Upper lobe of right lung (tissue), 1 donor: Measurements from ENCODE around the gene PRKAR1B. TPM values are rescaled to one million over a fixed set of nuclear protein-coding genes. Genes with fewer than 3 reads are reported as not detected.
A peak's percentile ranks its signal among the peaks of the same experiment; 100 is the strongest.

Source experiments
- ATAC-seq: fragments of 200-7000 bp; cut with Tn5 transposase; one replicate; pipeline ENCODE4 v1.9.1; 2020; ENCODE audit warnings: mild to moderate bottlenecking, moderate library complexity
- DNase-seq: peaks from one replicate; pipeline ENCODE4 v3.0.0-alpha.2; 2020
- H3K27ac ChIP-seq: fragments of 200-600 bp; one replicate; pipeline ENCODE4 v1.8.0; 2022
- H3K27me3 ChIP-seq: fragments of 200-600 bp; one replicate; pipeline ENCODE4 v1.8.0; 2022; ENCODE audit warnings: mild to moderate bottlenecking
- H3K36me3 ChIP-seq: fragments of 200-600 bp; one replicate; pipeline ENCODE4 v1.8.0; 2022
- H3K4me1 ChIP-seq: fragments of 200-600 bp; one replicate; pipeline ENCODE4 v1.8.0; 2022
- H3K4me3 ChIP-seq: fragments of 200-600 bp; one replicate; pipeline ENCODE4 v1.8.0; 2022; ENCODE audit warnings: mild to moderate bottlenecking
- H3K9me3 ChIP-seq: fragments of 200-600 bp; one replicate; pipeline ENCODE4 v1.8.0; 2022
- CTCF ChIP-seq: fragments of 200-600 bp; IDR thresholded peaks from one replicate; pipeline ENCODE4 v1.8.0; 2022; ENCODE audit warnings: antibody characterized with exemption
- intact Hi-C: fragments of 100-400 bp; cut with DNase I; formaldehyde crosslinking; loops from one replicate; pipeline ENCODE4 v1.11.0; 2022
- total RNA-seq: library from RNA; stranded (reverse); fragmentation: NEBNext Ultra II Directional; extraction: Animal tissue kit (Norgen Biotek cat#: 25700); gene quantifications from one replicate; pipeline ENCODE4 v1.2.1, GENCODE V29; 2021
- donor health status: DM: no; HTN: yes; CAD: no; lungs with severe emphysema.

Gene PRKAR1B
- total RNA-seq, 1 donor from 2014 or later: 25.7 TPM

GRCh38 chr7:602341-603141 lies 124.5 kb downstream of the PRKAR1B start:
- H3K36me3 ChIP-seq: no peaks in the 10 kb centered on the region
- peak overlapping the region; percentile 8 for H3K4me3 ChIP-seq
- ATAC-seq: peak; percentile 51
- TF ChIP-seq CTCF: no peak
- peak; percentile 85 for DNase-seq
- H3K4me1 ChIP-seq: peaks cover 38% of the 10 kb centered on the region
- no peaks in the 10 kb centered on the region for H3K27me3 ChIP-seq
- peak overlapping the region; percentile 84 for H3K27ac ChIP-seq
- intact Hi-C loops: no loop called here
- H3K9me3 ChIP-seq: no peaks in the 10 kb centered on the region

- DNase-seq (peak; percentile 85), ATAC-seq (peak; percentile 62)
- peaks cover 38% of the 10 kb centered on the region for H3K4me1 ChIP-seq
- TF ChIP-seq CTCF: no peak
- no peaks in the 10 kb centered on the region for H3K36me3 ChIP-seq
- H3K27ac ChIP-seq: peak overlapping the region; percentile 84
- peak overlapping the region; percentile 8 for H3K4me3 ChIP-seq
- H3K9me3 ChIP-seq: no peaks in the 10 kb centered on the region
- intact Hi-C loops: no loop called here
- H3K27me3 ChIP-seq: no peaks in the 10 kb centered on the region
Observed at GRCh38 chr7:601595-602340, 125.3 kb downstream of the PRKAR1B start.

- intact Hi-C loops: no loop called here
- H3K36me3 ChIP-seq: no peaks in the 10 kb centered on the region
- peak; percentile 42 for DNase-seq
- no peaks in the 10 kb centered on the region for H3K27me3 ChIP-seq
- no peaks in the 10 kb centered on the region for H3K9me3 ChIP-seq
- ATAC-seq: no peak
- no peak for TF ChIP-seq CTCF
- peak overlapping the region; percentile 84 for H3K27ac ChIP-seq
- H3K4me3 ChIP-seq: no peak overlapping the region
- H3K4me1 ChIP-seq: peaks cover 38% of the 10 kb centered on the region
Observed at GRCh38 chr7:601036-601594, 126.0 kb downstream of the PRKAR1B start.

GRCh38 chr7:600149-601035 lies 126.7 kb downstream of the PRKAR1B start:
- intact Hi-C loops: no loop called here
- ATAC-seq: no peak

More at GRCh38 chr7:600149-601035, 126.7 kb downstream of the PRKAR1B start:
- Histone ChIP-seq H3K27ac (peak overlapping the region; percentile 84), H3K4me1 (peaks cover 34% of the 10 kb centered on the region), H3K27me3 (no peaks in the 10 kb centered on the region), H3K9me3 (no peaks in the 10 kb centered on the region), H3K4me3 (no peak overlapping the region), H3K36me3 (no peaks in the 10 kb centered on the region)
- DNase-seq: peak; percentile 50
- TF ChIP-seq CTCF: no peak
